Mononuclear cell (primary cell): ENCODE measurements around the gene PYGB. TPM values are rescaled to one million over a fixed set of nuclear protein-coding genes. Genes with fewer than 3 reads are reported as not detected.
A peak's percentile ranks its signal among the peaks of the same experiment; 100 is the strongest.

Source experiments
- H3K27me3 ChIP-seq: 2 replicates; pipeline ENCODE4 v1.6.0; 2011; ENCODE audit warnings: low read length, control low read depth; ENCODE audit not compliant: insufficient read depth
- H3K4me1 ChIP-seq: 2 replicates; pipeline ENCODE4 v1.5.1; 2011; ENCODE audit warnings: mild to moderate bottlenecking, low read length, control low read depth; ENCODE audit not compliant: insufficient read depth
- H3K4me3 ChIP-seq: 2 replicates; pipeline ENCODE4 v1.5.1; 2011; ENCODE audit warnings: mild to moderate bottlenecking, low read length, moderate library complexity
- H3K9me3 ChIP-seq: 2 replicates; pipeline ENCODE4 v1.5.1; 2011; ENCODE audit warnings: low read depth, mild to moderate bottlenecking, control low read depth, low read length
- total RNA-seq: library from RNA; depleted of rRNA; stranded (reverse); fragments of >200 nt; gene quantifications from one replicate; pipeline ENCODE4 v1.2.3, GENCODE V29; 2012

PYGB gene
- 24.8 TPM for total RNA-seq

GRCh38 chr20:25247956-25248785, at the start of gene PYGB:
TSS of gene PYGB (plus strand) at chr20:25248085. CDS start at chr20:25248179, 94 bp downstream.
- H3K4me1 ChIP-seq = peaks cover 37% of the 10 kb centered on the region
- H3K9me3 ChIP-seq = no peaks in the 10 kb centered on the region
- H3K27me3 ChIP-seq = no peaks in the 10 kb centered on the region
- peak within 1 kb of the TSS; percentile 75 for H3K4me3 ChIP-seq

DNA sequence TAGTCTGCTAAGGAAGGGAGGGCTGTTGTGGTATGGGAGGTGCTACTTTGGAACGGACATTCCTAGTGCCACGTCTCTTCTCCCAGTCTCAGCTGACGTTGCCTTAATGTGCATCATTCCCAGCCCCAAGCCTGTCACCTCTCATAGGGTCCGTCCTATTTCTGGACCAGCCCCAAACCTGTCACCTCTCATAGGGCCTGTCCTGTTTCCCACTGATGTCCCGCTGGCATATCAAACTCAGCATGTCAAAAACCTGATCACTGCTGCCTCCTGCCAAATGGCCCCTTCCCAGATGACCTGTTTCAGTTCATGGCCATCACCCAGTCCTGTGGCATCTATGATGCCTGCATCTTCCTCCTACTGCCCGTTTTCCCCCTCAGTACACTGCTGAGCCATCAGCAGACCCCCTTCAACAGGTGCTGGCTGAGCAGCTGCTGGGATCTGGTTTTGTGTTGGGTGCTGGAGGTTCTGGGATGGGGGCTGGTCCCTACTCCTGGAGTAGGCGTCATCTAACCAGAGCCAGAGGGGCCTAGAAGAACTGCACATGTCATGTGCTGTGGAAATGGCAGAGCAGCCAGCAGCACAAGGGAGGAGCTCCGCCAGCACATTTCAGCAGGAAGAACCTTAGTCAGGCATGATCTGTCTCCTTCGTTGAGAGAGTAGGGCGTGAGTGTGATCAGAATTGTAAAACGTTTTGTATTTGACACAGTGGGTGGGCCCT, 49.1 kb upstream of the PYGB start:
- no peaks in the 10 kb centered on the region for H3K9me3 ChIP-seq
- no peaks in the 10 kb centered on the region for H3K27me3 ChIP-seq
- no peak overlapping the region for H3K4me3 ChIP-seq
- H3K4me1 ChIP-seq = peaks cover 37% of the 10 kb centered on the region

DNA sequence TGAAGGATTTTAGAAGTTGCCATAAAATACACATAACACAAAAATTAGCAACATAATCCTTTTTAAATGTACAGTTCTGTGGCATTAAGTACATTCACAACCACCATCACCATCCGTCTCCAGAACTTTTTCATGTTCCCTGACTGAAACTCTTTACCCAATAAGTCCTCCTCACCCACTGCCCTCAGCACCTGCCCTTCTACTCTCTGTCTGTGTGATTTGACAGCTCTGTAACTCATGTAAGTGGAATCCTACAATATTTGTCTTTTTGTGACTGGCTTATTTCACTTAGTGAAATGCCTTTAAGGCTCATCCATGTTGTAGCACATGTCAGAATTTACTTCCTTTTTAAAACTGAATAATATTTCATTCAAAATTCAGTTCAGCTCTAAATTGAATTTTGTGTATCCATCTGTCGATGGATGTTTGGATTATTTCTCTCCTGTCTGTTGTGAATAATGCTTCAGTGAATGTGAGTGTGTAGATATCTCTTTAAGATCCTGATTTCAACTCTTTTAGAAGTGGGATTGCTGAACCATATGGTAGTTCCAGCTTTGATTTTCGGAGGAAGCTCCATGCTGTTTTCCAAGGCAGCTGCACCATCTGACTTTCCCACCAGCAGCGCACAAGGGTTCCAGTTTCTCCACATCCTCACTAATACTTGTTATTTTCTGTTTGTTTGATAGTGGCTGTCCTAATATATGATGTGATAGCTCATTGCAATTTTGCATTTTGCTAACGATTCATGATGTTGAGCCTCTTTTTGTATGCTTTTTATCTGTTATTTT, 48.2 kb upstream of the PYGB start:
- Histone ChIP-seq H3K4me1 (peaks cover 44% of the 10 kb centered on the region), H3K9me3 (no peaks in the 10 kb centered on the region), H3K27me3 (no peaks in the 10 kb centered on the region), H3K4me3 (no peak overlapping the region)

- Histone ChIP-seq H3K4me3 (no peak overlapping the region), H3K9me3 (no peaks in the 10 kb centered on the region), H3K4me1 (peaks cover 29% of the 10 kb centered on the region), H3K27me3 (no peaks in the 10 kb centered on the region)
Measured at GRCh38 chr20:25203089-25203488, 44.8 kb upstream of the PYGB start.

DNA sequence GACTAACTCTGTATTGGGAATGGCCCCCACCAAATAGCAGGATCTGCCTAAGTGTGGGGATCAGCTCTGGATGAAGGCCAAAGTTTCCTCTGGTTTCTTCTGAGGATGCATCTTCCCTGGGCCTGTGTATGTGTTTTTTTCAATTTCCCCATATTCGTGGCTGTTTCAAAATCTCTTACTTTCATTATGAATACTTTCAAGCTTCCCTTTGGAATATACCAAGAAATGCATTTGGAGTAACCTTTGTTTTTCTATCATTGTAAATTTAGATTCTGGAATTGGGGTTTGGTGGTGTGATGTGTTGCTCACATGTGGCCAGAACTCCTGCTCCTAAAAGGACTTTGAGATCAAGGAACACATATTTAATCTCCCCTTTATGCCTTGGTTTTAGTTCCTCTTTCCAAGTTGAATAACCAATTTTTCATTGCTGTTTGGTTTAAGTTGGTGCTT, 44.0 kb upstream of the PYGB start:
- H3K27me3 ChIP-seq = no peaks in the 10 kb centered on the region
- peaks cover 29% of the 10 kb centered on the region for H3K4me1 ChIP-seq
- no peaks in the 10 kb centered on the region for H3K9me3 ChIP-seq
- no peak overlapping the region for H3K4me3 ChIP-seq

GRCh38 chr20:25204550-25205276, 43.2 kb upstream of the PYGB start:
- Histone ChIP-seq H3K4me1 (peaks cover 29% of the 10 kb centered on the region), H3K4me3 (no peak overlapping the region), H3K9me3 (no peaks in the 10 kb centered on the region), H3K27me3 (no peaks in the 10 kb centered on the region)

- H3K9me3 ChIP-seq = no peaks in the 10 kb centered on the region
- peaks cover 29% of the 10 kb centered on the region for H3K4me1 ChIP-seq
- H3K4me3 ChIP-seq = no peak overlapping the region
- H3K27me3 ChIP-seq = no peaks in the 10 kb centered on the region
Measured at GRCh38 chr20:25205277-25206062, 42.4 kb upstream of the PYGB start.

GRCh38 chr20:25206063-25206403, 41.9 kb upstream of the PYGB start:
- no peaks in the 10 kb centered on the region for H3K27me3 ChIP-seq
- H3K9me3 ChIP-seq = no peaks in the 10 kb centered on the region
- H3K4me3 ChIP-seq = no peak overlapping the region
- peaks cover 29% of the 10 kb centered on the region for H3K4me1 ChIP-seq

- Histone ChIP-seq H3K9me3 (no peaks in the 10 kb centered on the region), H3K4me3 (no peak overlapping the region), H3K27me3 (no peaks in the 10 kb centered on the region), H3K4me1 (peaks cover 29% of the 10 kb centered on the region)
Measured at GRCh38 chr20:25206548-25206947, 41.3 kb upstream of the PYGB start.

- Histone ChIP-seq H3K4me3 (no peak overlapping the region), H3K4me1 (peaks cover 29% of the 10 kb centered on the region), H3K27me3 (no peaks in the 10 kb centered on the region), H3K9me3 (no peaks in the 10 kb centered on the region)
Measured at GRCh38 chr20:25207149-25207959, 40.5 kb upstream of the PYGB start.

DNA sequence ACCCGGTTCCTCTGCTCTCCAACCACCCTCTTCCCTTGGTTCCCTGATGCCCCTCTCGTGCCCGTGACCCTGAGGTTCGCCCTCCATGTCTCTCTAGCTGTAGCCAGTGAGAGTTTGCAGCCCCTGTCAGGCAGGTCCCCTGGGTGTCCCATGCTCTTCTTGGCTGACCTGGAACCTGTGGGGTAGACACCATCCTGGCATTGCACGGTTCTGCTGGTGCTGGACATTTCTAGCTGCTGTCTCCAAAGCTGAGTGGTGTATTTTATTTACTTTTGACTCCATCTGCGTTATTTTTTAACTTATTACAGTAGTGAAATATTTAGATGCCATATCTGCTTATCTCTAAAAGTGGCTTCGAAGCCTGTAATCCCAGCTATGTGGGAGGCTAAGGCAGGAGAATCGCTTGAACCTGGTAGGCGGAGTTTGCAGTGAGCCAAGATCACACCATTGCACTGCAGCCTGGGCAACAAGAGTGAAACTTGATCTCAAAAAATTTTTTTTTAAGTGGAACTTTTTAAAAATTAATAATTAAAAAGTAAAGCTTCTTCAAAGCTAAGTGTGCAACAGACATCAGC, 39.8 kb upstream of the PYGB start:
- no peak overlapping the region for H3K4me3 ChIP-seq
- peaks cover 24% of the 10 kb centered on the region for H3K4me1 ChIP-seq
- no peaks in the 10 kb centered on the region for H3K27me3 ChIP-seq
- no peaks in the 10 kb centered on the region for H3K9me3 ChIP-seq

- Histone ChIP-seq H3K4me3 (no peak overlapping the region), H3K9me3 (no peaks in the 10 kb centered on the region), H3K27me3 (no peaks in the 10 kb centered on the region)
Measured at GRCh38 chr20:25209400-25209799, 38.5 kb upstream of the PYGB start.

GRCh38 chr20:25209911-25210310, 38.0 kb upstream of the PYGB start:
- H3K9me3 ChIP-seq = no peaks in the 10 kb centered on the region
- no peaks in the 10 kb centered on the region for H3K27me3 ChIP-seq
- peaks cover 5% of the 10 kb centered on the region for H3K4me1 ChIP-seq
- no peak overlapping the region for H3K4me3 ChIP-seq

More at GRCh38 chr20:25209400-25209799, 38.5 kb upstream of the PYGB start:
- peaks cover 10% of the 10 kb centered on the region for H3K4me1 ChIP-seq
